ENCODE data around the gene ITGA3. TPM values are rescaled to one million over a fixed set of nuclear protein-coding genes. Genes with fewer than 3 reads are reported as not detected.

ITGA3 gene
- total RNA-seq, 1 donor from 2014 or later: 212 TPM

GRCh38 chr17:50074227-50074626 is 18.3 kb downstream of the ITGA3 start:
- ATAC-seq (no peak), DNase-seq (no peak)
- TF ChIP-seq, protein P1, sequence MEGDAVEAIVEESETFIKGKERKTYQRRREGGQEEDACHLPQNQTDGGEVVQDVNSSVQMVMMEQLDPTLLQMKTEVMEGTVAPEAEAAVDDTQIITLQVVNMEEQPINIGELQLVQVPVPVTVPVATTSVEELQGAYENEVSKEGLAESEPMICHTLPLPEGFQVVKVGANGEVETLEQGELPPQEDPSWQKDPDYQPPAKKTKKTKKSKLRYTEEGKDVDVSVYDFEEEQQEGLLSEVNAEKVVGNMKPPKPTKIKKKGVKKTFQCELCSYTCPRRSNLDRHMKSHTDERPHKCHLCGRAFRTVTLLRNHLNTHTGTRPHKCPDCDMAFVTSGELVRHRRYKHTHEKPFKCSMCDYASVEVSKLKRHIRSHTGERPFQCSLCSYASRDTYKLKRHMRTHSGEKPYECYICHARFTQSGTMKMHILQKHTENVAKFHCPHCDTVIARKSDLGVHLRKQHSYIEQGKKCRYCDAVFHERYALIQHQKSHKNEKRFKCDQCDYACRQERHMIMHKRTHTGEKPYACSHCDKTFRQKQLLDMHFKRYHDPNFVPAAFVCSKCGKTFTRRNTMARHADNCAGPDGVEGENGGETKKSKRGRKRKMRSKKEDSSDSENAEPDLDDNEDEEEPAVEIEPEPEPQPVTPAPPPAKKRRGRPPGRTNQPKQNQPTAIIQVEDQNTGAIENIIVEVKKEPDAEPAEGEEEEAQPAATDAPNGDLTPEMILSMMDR (IDR thresholded peaks at IDR 0.05): no peak
- H3K27me3 ChIP-seq: no peaks in the 10 kb centered on the region
- intact Hi-C loops (cut with DNase I): no loop called here
- H3K27ac ChIP-seq: no peak overlapping the region
- H3K4me3 ChIP-seq: no peak overlapping the region
- H3K9me3 ChIP-seq: no peaks in the 10 kb centered on the region
- no peaks in the 10 kb centered on the region for H3K4me1 ChIP-seq
- H3K36me3 ChIP-seq: peaks cover 93% of the 10 kb centered on the region

DNA sequence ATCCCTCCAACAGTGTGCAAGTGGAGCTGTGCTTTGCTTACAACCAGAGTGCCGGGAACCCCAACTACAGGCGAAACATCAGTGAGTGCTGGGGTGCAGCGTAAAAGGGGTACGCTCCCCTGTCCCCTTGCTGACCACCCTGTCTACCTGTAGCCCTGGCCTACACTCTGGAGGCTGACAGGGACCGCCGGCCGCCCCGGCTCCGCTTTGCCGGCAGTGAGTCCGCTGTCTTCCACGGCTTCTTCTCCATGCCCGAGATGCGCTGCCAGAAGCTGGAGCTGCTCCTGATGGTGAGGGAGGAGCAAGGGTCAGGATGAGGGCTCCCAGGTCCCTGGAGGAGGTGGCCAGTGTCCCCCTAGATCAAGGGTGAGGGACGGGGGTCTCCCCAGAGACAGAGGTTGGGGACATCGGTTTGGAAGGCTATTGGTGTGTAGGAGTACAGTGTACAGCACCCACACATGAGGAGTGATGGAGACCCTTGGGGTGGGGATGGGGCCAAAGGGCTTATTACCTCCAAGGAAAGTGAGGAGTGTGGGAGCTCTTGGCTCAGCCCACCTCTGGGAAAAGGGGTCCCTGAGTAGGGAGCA is 19.6 kb downstream of the ITGA3 start:
- Histone ChIP-seq H3K9me3 (no peaks in the 10 kb centered on the region), H3K4me3 (no peak overlapping the region), H3K36me3 (peaks cover 92% of the 10 kb centered on the region), H3K27ac (no peak overlapping the region), H3K27me3 (no peaks in the 10 kb centered on the region), H3K4me1 (no peaks in the 10 kb centered on the region)
- no peak for DNase-seq
- no peak for ATAC-seq
- intact Hi-C loops (cut with DNase I): no loop called here
- TF ChIP-seq, protein P1 (IDR thresholded peaks at IDR 0.05): no peak

DNA sequence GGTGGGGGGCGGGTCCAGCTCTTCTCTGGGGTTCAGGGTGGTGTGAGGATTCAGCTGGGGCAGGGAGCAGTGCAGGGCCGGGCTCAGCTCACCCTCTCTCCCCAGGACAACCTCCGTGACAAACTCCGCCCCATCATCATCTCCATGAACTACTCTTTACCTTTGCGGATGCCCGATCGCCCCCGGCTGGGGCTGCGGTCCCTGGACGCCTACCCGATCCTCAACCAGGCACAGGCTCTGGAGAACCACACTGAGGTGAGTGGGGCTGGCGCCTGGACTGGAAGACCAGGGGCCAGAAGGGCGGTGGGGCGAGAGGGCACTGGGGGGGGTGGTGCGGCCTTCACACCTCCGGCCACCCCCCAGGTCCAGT is 20.3 kb downstream of the ITGA3 start:
- Histone ChIP-seq H3K9me3 (no peaks in the 10 kb centered on the region), H3K36me3 (peaks cover 92% of the 10 kb centered on the region), H3K4me1 (no peaks in the 10 kb centered on the region), H3K4me3 (no peak overlapping the region), H3K27me3 (no peaks in the 10 kb centered on the region), H3K27ac (no peak overlapping the region)
- DNase-seq (no peak), ATAC-seq (no peak)
- TF ChIP-seq, protein P1 (IDR thresholded peaks at IDR 0.05): no peak
- intact Hi-C loops (cut with DNase I): no loop called here

DNA sequence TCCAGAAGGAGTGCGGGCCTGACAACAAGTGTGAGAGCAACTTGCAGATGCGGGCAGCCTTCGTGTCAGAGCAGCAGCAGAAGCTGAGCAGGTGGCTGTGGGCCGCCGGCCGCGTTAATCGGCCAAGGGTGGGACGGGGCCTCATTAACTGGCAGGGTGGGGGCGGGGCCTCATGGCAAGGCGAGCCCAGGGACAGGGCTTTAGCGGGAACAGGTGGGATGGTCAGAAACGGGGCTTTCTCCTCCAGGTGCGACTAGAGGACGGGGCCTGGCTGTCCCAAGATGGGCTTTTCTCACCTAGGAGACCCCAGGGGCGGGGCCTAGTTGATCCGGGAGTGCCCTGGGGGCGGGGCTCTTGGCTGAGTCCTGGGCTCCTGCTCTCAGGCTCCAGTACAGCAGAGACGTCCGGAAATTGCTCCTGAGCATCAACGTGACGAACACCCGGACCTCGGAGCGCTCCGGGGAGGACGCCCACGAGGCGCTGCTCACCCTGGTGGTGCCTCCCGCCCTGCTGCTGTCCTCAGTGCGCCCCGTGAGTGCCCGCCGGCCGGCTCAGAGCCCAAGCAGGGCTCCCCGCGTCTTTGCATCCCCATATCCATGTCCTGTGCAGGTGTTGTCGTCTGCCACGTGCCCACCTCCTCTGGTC is 20.8 kb downstream of the ITGA3 start:
- peaks cover 92% of the 10 kb centered on the region for H3K36me3 ChIP-seq
- TF ChIP-seq, protein P1 (IDR thresholded peaks at IDR 0.05): no peak
- intact Hi-C loops (cut with DNase I): no loop called here
- H3K9me3 ChIP-seq: no peaks in the 10 kb centered on the region
- DNase-seq (no peak), ATAC-seq (no peak)
- no peaks in the 10 kb centered on the region for H3K27me3 ChIP-seq
- no peaks in the 10 kb centered on the region for H3K4me1 ChIP-seq
- no peak overlapping the region for H3K4me3 ChIP-seq
- no peak overlapping the region for H3K27ac ChIP-seq

DNA sequence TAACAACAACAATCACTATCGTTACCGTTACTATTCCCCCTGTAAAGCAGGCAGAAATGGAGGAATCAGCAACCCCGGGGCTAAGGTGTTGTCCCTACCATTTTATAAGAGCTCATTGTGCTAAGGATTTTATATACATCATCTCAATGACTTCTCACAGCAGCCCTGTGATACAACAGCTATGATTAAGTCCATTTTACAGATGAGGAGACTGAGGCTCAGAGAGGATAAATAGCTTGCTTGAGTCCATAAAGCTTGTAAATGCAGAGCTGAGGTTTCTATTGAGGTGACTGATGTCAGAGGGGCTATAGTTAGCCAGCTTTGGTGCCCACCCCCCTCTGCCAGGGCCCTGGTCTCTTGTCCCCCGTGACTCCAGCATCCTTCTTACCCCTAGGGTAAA is 22.5 kb downstream of the ITGA3 start:
- Histone ChIP-seq H3K27ac (no peak overlapping the region), H3K9me3 (no peaks in the 10 kb centered on the region), H3K4me1 (no peaks in the 10 kb centered on the region), H3K36me3 (peaks cover 96% of the 10 kb centered on the region), H3K27me3 (no peaks in the 10 kb centered on the region), H3K4me3 (no peak overlapping the region)
- intact Hi-C loops (cut with DNase I): no loop called here
- TF ChIP-seq, protein P1 (IDR thresholded peaks at IDR 0.05): no peak
- DNase-seq (no peak), ATAC-seq (no peak)
